Brain microvascular endothelial cell (primary cell): ENCODE measurements around the gene IFIT3.
"Not testable (repeated sequence)": the region's sequence is repeated elsewhere in the genome, so short reads cannot be mapped to it uniquely, and the experiment has no call there.

Experiments used
- DNase-seq: peaks from one replicate; pipeline ENCODE4 v3.0.0-alpha.2; 2020
- H3K27ac ChIP-seq: fragments of 250-450 bp; sonication (Bioruptor Pico); 2 replicates; pipeline ENCODE4 v1.5.1; 2020; ENCODE audit warnings: mild to moderate bottlenecking, moderate library complexity
- H3K27me3 ChIP-seq: fragments of 250-450 bp; sonication (Bioruptor Pico); replicated peaks from 2 replicates; pipeline ENCODE4 v1.5.1; 2020; ENCODE audit warnings: mild to moderate bottlenecking
- H3K36me3 ChIP-seq: fragments of 250-450 bp; sonication (Bioruptor Pico); replicated peaks from 2 replicates; pipeline ENCODE4 v1.5.1; 2020; ENCODE audit warnings: mild to moderate bottlenecking
- H3K4me3 ChIP-seq: 2 replicates; pipeline ENCODE4 v1.5.1; 2011; ENCODE audit warnings: low read depth, mild to moderate bottlenecking, control low read depth, low read length, moderate library complexity
- in situ Hi-C: cut with HindIII; loops from 2 replicates; pipeline ENCODE4 v1.10.0; 2017; ENCODE audit warnings: low sequenced_read_pairs, low pct_ligation_motif_present
- TF ChIP-seq, protein P1 (sequence below): IDR thresholded peaks from 2 replicates; pipeline ENCODE4 v1.5.1; 2011; ENCODE audit warnings: low read depth, mild to moderate bottlenecking, moderate library complexity, low read length, control low read depth, inconsistent platforms; ENCODE audit errors: missing control alignments

The IFIT3 gene

GRCh38 chr10:89309156-89310055 is 18.4 kb upstream of the IFIT3 start:
- Histone ChIP-seq H3K27me3 (no peaks in the 10 kb centered on the region), H3K4me3 (no peak overlapping the region), H3K36me3 (no peaks in the 10 kb centered on the region), H3K27ac (no peak overlapping the region)
- TF ChIP-seq, protein P1, sequence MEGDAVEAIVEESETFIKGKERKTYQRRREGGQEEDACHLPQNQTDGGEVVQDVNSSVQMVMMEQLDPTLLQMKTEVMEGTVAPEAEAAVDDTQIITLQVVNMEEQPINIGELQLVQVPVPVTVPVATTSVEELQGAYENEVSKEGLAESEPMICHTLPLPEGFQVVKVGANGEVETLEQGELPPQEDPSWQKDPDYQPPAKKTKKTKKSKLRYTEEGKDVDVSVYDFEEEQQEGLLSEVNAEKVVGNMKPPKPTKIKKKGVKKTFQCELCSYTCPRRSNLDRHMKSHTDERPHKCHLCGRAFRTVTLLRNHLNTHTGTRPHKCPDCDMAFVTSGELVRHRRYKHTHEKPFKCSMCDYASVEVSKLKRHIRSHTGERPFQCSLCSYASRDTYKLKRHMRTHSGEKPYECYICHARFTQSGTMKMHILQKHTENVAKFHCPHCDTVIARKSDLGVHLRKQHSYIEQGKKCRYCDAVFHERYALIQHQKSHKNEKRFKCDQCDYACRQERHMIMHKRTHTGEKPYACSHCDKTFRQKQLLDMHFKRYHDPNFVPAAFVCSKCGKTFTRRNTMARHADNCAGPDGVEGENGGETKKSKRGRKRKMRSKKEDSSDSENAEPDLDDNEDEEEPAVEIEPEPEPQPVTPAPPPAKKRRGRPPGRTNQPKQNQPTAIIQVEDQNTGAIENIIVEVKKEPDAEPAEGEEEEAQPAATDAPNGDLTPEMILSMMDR, result no peak
- in situ Hi-C loops, result no loop called here
- no peak for DNase-seq

GRCh38 chr10:89310056-89310893 is 17.5 kb upstream of the IFIT3 start:
- Histone ChIP-seq H3K27ac (no peak overlapping the region), H3K27me3 (no peaks in the 10 kb centered on the region), H3K4me3 (no peak overlapping the region), H3K36me3 (no peaks in the 10 kb centered on the region)
- TF ChIP-seq, protein P1, result no peak
- DNase-seq, result no peak
- in situ Hi-C loops, result no loop called here

- TF ChIP-seq, protein P1, result no peak
- Histone ChIP-seq H3K36me3 (no peaks in the 10 kb centered on the region), H3K27ac (no peak overlapping the region), H3K4me3 (no peak overlapping the region), H3K27me3 (no peaks in the 10 kb centered on the region)
- in situ Hi-C loops, result no loop called here
- no peak for DNase-seq
Observed at GRCh38 chr10:89312973-89313372, 14.8 kb upstream of the IFIT3 start.

DNA sequence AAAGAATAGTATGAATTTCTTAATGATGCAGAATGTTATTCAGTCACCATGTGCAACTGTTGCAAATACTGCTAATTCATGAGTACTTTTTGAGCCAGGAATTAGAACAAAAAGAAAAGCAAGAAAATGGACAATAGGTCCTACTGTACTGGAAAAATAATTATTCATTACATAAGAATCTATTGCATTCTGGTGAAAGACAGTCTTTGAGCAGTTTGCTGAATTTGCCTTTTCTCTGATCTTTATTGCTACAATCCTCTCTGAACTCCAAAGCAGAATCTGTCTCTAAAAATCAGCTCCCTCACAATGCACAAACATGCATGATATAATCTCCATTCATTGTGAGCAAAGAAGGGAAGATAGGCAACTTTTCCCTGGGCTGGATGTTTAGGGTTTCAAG is 13.1 kb upstream of the IFIT3 start:
- in situ Hi-C loops, result no loop called here
- no peak overlapping the region for H3K27ac ChIP-seq
- TF ChIP-seq, protein P1, result no peak
- H3K4me3 ChIP-seq, result no peak overlapping the region
- H3K27me3 ChIP-seq, result no peaks in the 10 kb centered on the region
- H3K36me3 ChIP-seq, result no peaks in the 10 kb centered on the region
- no peak for DNase-seq

DNA sequence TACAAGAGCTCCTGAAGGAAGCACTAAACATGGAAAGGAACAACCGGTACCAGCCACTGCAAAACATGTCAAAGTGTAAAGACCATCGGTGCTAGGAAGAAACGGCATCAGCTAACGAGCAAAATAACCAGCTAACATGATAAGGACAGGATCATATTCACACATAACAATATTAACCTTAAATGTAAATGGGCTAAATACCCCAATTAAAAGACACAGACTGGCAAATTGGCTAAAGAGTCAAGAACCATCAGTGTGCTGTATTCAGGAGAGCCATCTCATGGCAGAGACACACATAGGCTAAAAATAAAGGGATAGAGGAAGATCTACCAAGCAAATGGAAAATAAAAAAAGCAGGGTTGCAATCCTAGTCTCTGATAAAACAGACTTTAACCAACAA is 9.8 kb upstream of the IFIT3 start:
- H3K27me3 ChIP-seq, in situ Hi-C loops, H3K27ac ChIP-seq, H3K36me3 ChIP-seq, H3K4me3 ChIP-seq, DNase-seq: not testable (repeated sequence)

GRCh38 chr10:89325081-89325480 is 2.7 kb upstream of the IFIT3 start:
- H3K36me3 ChIP-seq, in situ Hi-C loops, H3K27me3 ChIP-seq, DNase-seq, H3K4me3 ChIP-seq, H3K27ac ChIP-seq: not testable (repeated sequence)

- H3K27ac ChIP-seq, in situ Hi-C loops, DNase-seq, H3K36me3 ChIP-seq, H3K4me3 ChIP-seq, H3K27me3 ChIP-seq: not testable (repeated sequence)
Observed at GRCh38 chr10:89325856-89326255, 1.9 kb upstream of the IFIT3 start.
